HCT116 (cell line): ENCODE results near the gene CDHR3. TPM values are rescaled to one million over a fixed set of nuclear protein-coding genes. Genes with fewer than 3 reads are reported as not detected.

Source experiments
- ATAC-seq: fragments of 200-7000 bp; cut with Tn5 transposase; 2 replicates; pipeline ENCODE4 v1.9.1; 2020; ENCODE audit warnings: mild to moderate bottlenecking, moderate library complexity
- BruUV-seq: library from RNA; stranded (reverse); fragments of 400-500 nt; replicated peaks from 2 replicates; lab custom pipeline; 2021; lab: Mats Ljungman, UMichigan
- CTCF ChIA-PET: fragments of 300-600 bp; sonication (Branson Sonifier 250); formaldehyde crosslinking; loops from one replicate; lab custom pipeline; 2021; ENCODE audit warnings: antibody characterized with exemption; lab: Charles Lee
- POLR2A ChIA-PET: fragments of 300-600, 350-600 bp; sonication (Branson Sonifier 250); formaldehyde crosslinking; loops from one replicate; lab custom pipeline; 2021; ENCODE audit warnings: antibody characterized with exemption; lab: Charles Lee
- RAD21 ChIA-PET, 2 experiments: fragments of 300-600 bp; sonication (Branson Sonifier 250); formaldehyde crosslinking; loops; one replicate each; lab custom pipeline; 2023; ENCODE audit warnings: low total read pairs in 2 of 2; ENCODE audit not compliant: uncharacterized antibody in 2 of 2, unreplicated experiment in 2 of 2, low non-redundant PET in 1 of 2; lab: Charles Lee
- DNase-seq: peaks from one replicate; pipeline ENCODE4 v3.0.0-alpha.2; 2010; ENCODE audit warnings: low read depth, low spot score
- H2AFZ ChIP-seq: fragments of 200-600 bp; shearing (Covaris generic), sonication (generic); 2 replicates; pipeline ENCODE4 v1.6.1; 2017; ENCODE audit warnings: low read depth, mixed run types, mixed read lengths, antibody characterized with exemption, low read length; ENCODE audit not compliant: poor library complexity, severe bottlenecking
- H3K27ac ChIP-seq: 2 replicates; pipeline ENCODE4 v1.5.1; 2012; ENCODE audit warnings: low read depth, low read length
- H3K27me3 ChIP-seq: fragments of 200-600 bp; sonication (generic); 2 replicates; pipeline ENCODE4 v1.6.1; 2016; ENCODE audit warnings: mixed run types, low read length, mixed read lengths; ENCODE audit not compliant: insufficient read depth
- H3K36me3 ChIP-seq, 2 experiments: fragments of 200-500 bp in 1 of 2; fragments of 200-600 bp in 1 of 2; sonication (Bioruptor generic) in 1 of 2; sonication (generic) in 1 of 2; 2 replicates each; pipeline versions ENCODE4 v1.5.1 to v1.6.1; 2014 to 2016; ENCODE audit warnings: low read length in 2 of 2, inconsistent platforms in 1 of 2, mixed read lengths in 1 of 2, mixed run types in 1 of 2; ENCODE audit not compliant: insufficient read depth in 2 of 2, control insufficient read depth in 1 of 2
- H3K4me1 ChIP-seq, 2 experiments: fragments of 200-600 bp in 1 of 2; sonication (generic) in 1 of 2; 2 replicates each; pipeline versions ENCODE4 v1.5.1 to v1.6.1; 2012 to 2017; ENCODE audit warnings: low read length in 2 of 2, inconsistent platforms in 1 of 2, mild to moderate bottlenecking in 1 of 2, mixed read lengths in 1 of 2, mixed run types in 1 of 2, moderate library complexity in 1 of 2; ENCODE audit not compliant: insufficient read depth in 2 of 2, control insufficient read depth in 1 of 2
- H3K4me2 ChIP-seq: fragments of 200-600 bp; sonication (generic); 2 replicates; pipeline ENCODE4 v1.6.1; 2017; ENCODE audit warnings: mixed run types, low read length, mixed read lengths
- H3K4me3 ChIP-seq, 2 experiments: fragments of 200-600 bp in 1 of 2; sonication (generic) in 1 of 2; replicated peaks in 1 of 2; 2 replicates each; pipeline ENCODE4 v1.5.1; 2011 to 2016; ENCODE audit warnings: low read length in 2 of 2, control low read depth in 1 of 2, low read depth in 1 of 2, mild to moderate bottlenecking in 1 of 2, mixed read lengths in 1 of 2, mixed run types in 1 of 2
- H3K79me2 ChIP-seq: fragments of 200-600 bp; sonication (generic); 2 replicates; pipeline ENCODE4 v1.6.1; 2017; ENCODE audit warnings: mild to moderate bottlenecking, mixed run types, low read length, moderate library complexity, mixed read lengths; ENCODE audit not compliant: insufficient read depth
- H3K9ac ChIP-seq: fragments of 200-600 bp; sonication (generic); 2 replicates; pipeline ENCODE4 v1.6.1; 2016; ENCODE audit warnings: low read length, mixed read lengths
- H3K9me2 ChIP-seq: fragments of 200-600 bp; sonication (generic), shearing (Covaris generic); 2 replicates; pipeline ENCODE4 v1.6.1; 2017; ENCODE audit warnings: mixed run types, mild to moderate bottlenecking, moderate library complexity; ENCODE audit not compliant: insufficient read depth
- H3K9me3 ChIP-seq, 2 experiments: fragments of 200-500 bp in 1 of 2; fragments of 200-600 bp in 1 of 2; sonication (Bioruptor generic) in 1 of 2; sonication (generic) in 1 of 2; 2 replicates each; pipeline ENCODE4 v1.6.1; 2014 to 2017; ENCODE audit warnings: low read length in 2 of 2, mixed read lengths in 2 of 2, inconsistent platforms in 1 of 2, low read depth in 1 of 2, mild to moderate bottlenecking in 1 of 2, mixed run types in 1 of 2, moderate library complexity in 1 of 2; ENCODE audit not compliant: control insufficient read depth in 1 of 2, insufficient read depth in 1 of 2
- H4K20me1 ChIP-seq: fragments of 200-600 bp; sonication (generic), shearing (Covaris generic); 2 replicates; pipeline ENCODE4 v1.6.1; 2017; ENCODE audit warnings: mixed run types, mild to moderate bottlenecking, moderate library complexity; ENCODE audit not compliant: insufficient read depth
- CBX3 ChIP-seq: IDR thresholded peaks from 2 replicates; pipeline ENCODE4 v1.6.1; 2012; ENCODE audit warnings: low read depth
- CEBPB ChIP-seq: IDR thresholded peaks from 2 replicates; pipeline ENCODE4 v1.6.1; 2012; ENCODE audit warnings: low read depth
- CTCF ChIP-seq, 3 experiments: fragments of 200-600 bp in 1 of 3; sonication (generic) in 1 of 3; IDR thresholded peaks in 2 of 3; conservative IDR thresholded peaks in 1 of 3; 2 replicates each; pipeline ENCODE4 v1.5.1; 2012 to 2017; ENCODE audit warnings: low read depth in 2 of 3, low read length in 2 of 3, antibody characterized with exemption in 1 of 3, borderline replicate concordance in 1 of 3, control low read depth in 1 of 3, mild to moderate bottlenecking in 1 of 3, mixed read lengths in 1 of 3, mixed run types in 1 of 3, moderate library complexity in 1 of 3; ENCODE audit not compliant: insufficient read depth in 1 of 3
- EGR1 ChIP-seq: IDR thresholded peaks from 2 replicates; pipeline ENCODE4 v1.6.1; 2012; ENCODE audit warnings: low read depth
- ELF1 ChIP-seq: IDR thresholded peaks from 2 replicates; pipeline ENCODE4 v1.6.1; 2012; ENCODE audit warnings: low read depth, borderline replicate concordance
- EZH2 ChIP-seq: fragments of 200-600 bp; sonication (generic); IDR thresholded peaks from 2 replicates; pipeline ENCODE4 v1.6.1; 2017; ENCODE audit warnings: antibody characterized with exemption, mixed run types
- EZH2phosphoT487 ChIP-seq: fragments of 200-600 bp; IDR thresholded peaks from 2 replicates; pipeline ENCODE4 v1.6.1; 2018; ENCODE audit warnings: antibody characterized with exemption, borderline replicate concordance
- FOSL1 ChIP-seq: IDR thresholded peaks from 2 replicates; pipeline ENCODE4 v1.6.1; 2012; ENCODE audit warnings: low read depth
- MAX ChIP-seq: IDR thresholded peaks from 2 replicates; pipeline ENCODE4 v1.6.1; 2012
- POLR2A ChIP-seq: IDR thresholded peaks from 2 replicates; pipeline ENCODE4 v1.7.0; 2011; ENCODE audit warnings: borderline replicate concordance; ENCODE audit not compliant: insufficient read depth, insufficient read length; ENCODE audit errors: extremely low read depth
- SIN3A ChIP-seq: IDR thresholded peaks from 2 replicates; pipeline ENCODE4 v1.6.1; 2012; ENCODE audit warnings: low read depth
- SP1 ChIP-seq: IDR thresholded peaks from 2 replicates; pipeline ENCODE4 v1.6.1; 2012; ENCODE audit warnings: low read depth
- SRF ChIP-seq: IDR thresholded peaks from 2 replicates; pipeline ENCODE4 v1.6.1; 2012; ENCODE audit warnings: low read depth
- YY1 ChIP-seq: IDR thresholded peaks from 2 replicates; pipeline ENCODE4 v1.6.1; 2011; ENCODE audit warnings: low read length, low read depth, moderate library complexity, mild to moderate bottlenecking; ENCODE audit not compliant: insufficient replicate concordance; ENCODE audit errors: extremely low read depth
- ZBTB33 ChIP-seq: IDR thresholded peaks from 2 replicates; pipeline ENCODE4 v1.6.1; 2011; ENCODE audit warnings: mild to moderate bottlenecking, low read length, moderate library complexity; ENCODE audit not compliant: insufficient replicate concordance; ENCODE audit errors: extremely low read depth
- intact Hi-C: fragments of 100-400 bp; cut with micrococcal nuclease; formaldehyde crosslinking; loops from 2 replicates; pipeline ENCODE4 v1.10.0; 2022
- total RNA-seq: library from RNA; stranded (reverse); gene quantifications from one replicate; pipeline ENCODE4 v1.2.1, GENCODE V29; 2021; ENCODE audit not compliant: unreplicated experiment

CDHR3 gene
- total RNA-seq, 1 experiment from 2014 or later = 5.5 TPM

GRCh38 chr7:106023369-106024322 lies 60.6 kb downstream of the CDHR3 start:
- intact Hi-C loops = no loop called here
- no peaks in the 10 kb centered on the region for H3K27me3 ChIP-seq
- CTCF ChIA-PET = no interaction called here
- no peaks in the 10 kb centered on the region for H3K4me1 ChIP-seq
- no peaks in the 10 kb centered on the region for H3K9me2 ChIP-seq
- TF ChIP-seq ELF1 = no peak
- TF ChIP-seq CTCF (IDR thresholded peaks at IDR 0.05 in 2 of 3, conservative IDR thresholded peaks at IDR 0.05 in 1 of 3; ENCODE audit: borderline replicate concordance in 1 of 3, insufficient read depth in 1 of 3, low read depth in 2 of 3, low read length in 2 of 3) = no peak
- TF ChIP-seq CBX3 = no peak
- TF ChIP-seq EGR1 = no peak
- TF ChIP-seq MAX = no peak
- TF ChIP-seq SIN3A = no peak
- TF ChIP-seq YY1 = no peak
- TF ChIP-seq SRF = no peak
- no peak for TF ChIP-seq SP1
- TF ChIP-seq POLR2A = no peak
- TF ChIP-seq CEBPB = no peak
- TF ChIP-seq ZBTB33 = no peak
- no peak for TF ChIP-seq EZH2
- no peak for TF ChIP-seq FOSL1
- no peak for TF ChIP-seq EZH2phosphoT487
- no peak overlapping the region for H3K9ac ChIP-seq
- POLR2A ChIA-PET = no interaction called here
- no peak overlapping the region for H2AFZ ChIP-seq
- H3K27ac ChIP-seq = no peak overlapping the region
- H3K4me2 ChIP-seq = no peak overlapping the region
- H3K36me3 ChIP-seq = no peaks in the 10 kb centered on the region
- ATAC-seq (no peak), DNase-seq (no peak)
- BruUV-seq = no TSS peak
- no peaks in the 10 kb centered on the region for H3K9me3 ChIP-seq
- RAD21 ChIA-PET = no interaction called here
- no peaks in the 10 kb centered on the region for H4K20me1 ChIP-seq
- H3K4me3 ChIP-seq = no peak overlapping the region
- H3K79me2 ChIP-seq = no peaks in the 10 kb centered on the region
